Stimulated activated naive B cell treated with anti-CD40 and anti-IgM and Interleukin-4, amounts not matched to agents 10 μg/mL and 1 μg/mL and 100 μg/mL, for 72 hours (primary cell): Measurements from ENCODE around the gene OR12D3.
"Not testable (repeated sequence)": the region's sequence is repeated elsewhere in the genome, so short reads cannot be mapped to it uniquely, and the experiment has no call there.

Experiments used
- ATAC-seq, 2 donors: fragments of 150-1000 bp; cut with Tn5 transposase; replicated peaks; 2 replicates each; pipeline ENCODE4 v1.10.0; 2021; ENCODE audit warnings: moderate library complexity in 1 of 2
- DNase-seq: peaks from one replicate; pipeline ENCODE4 v3.0.0; 2021
- H3K27ac Mint-ChIP-seq: one replicate; pipeline ENCODE4 v1.8.0; 2022; ENCODE audit warnings: mild to moderate bottlenecking, mixed read lengths
- H3K27me3 Mint-ChIP-seq, 2 donors: one replicate each; pipeline ENCODE4 v1.8.0; 2022; ENCODE audit warnings: mixed read lengths in 2 of 2
- H3K36me3 Mint-ChIP-seq, 2 donors: one replicate each; pipeline ENCODE4 v1.8.0; 2022; ENCODE audit warnings: mixed read lengths in 2 of 2, mild to moderate bottlenecking in 1 of 2
- H3K4me1 Mint-ChIP-seq, 2 donors: one replicate each; pipeline ENCODE4 v1.8.0; 2022; ENCODE audit warnings: mixed read lengths in 2 of 2, mild to moderate bottlenecking in 1 of 2
- H3K4me3 Mint-ChIP-seq, 2 donors: one replicate each; pipeline ENCODE4 v1.8.0; 2022; ENCODE audit warnings: mild to moderate bottlenecking in 2 of 2, mixed read lengths in 2 of 2, moderate library complexity in 1 of 2
- H3K9me3 Mint-ChIP-seq, 2 donors: one replicate each; pipeline ENCODE4 v1.8.0; 2022; ENCODE audit warnings: mixed read lengths in 2 of 2, mild to moderate bottlenecking in 1 of 2

Gene OR12D3

GRCh38 chr6:29375191-29375590 is at the start of gene OR12D3:
Gene OR12D3 (minus strand): TSS chr6:29375291. CDS start chr6:29375287, 4 bp downstream.
- DNase-seq (no peak), ATAC-seq (no peak)
- Mint-ChIP-seq H3K4me3 (no peak within 1 kb of the TSS), H3K4me1 (no peaks in the 10 kb centered on the region), H3K27ac (no peak within 1 kb of the TSS), H3K9me3 (no peaks in the 10 kb centered on the region), H3K27me3 (peaks cover 18% of the 10 kb centered on the region in 2 donors), H3K36me3 (no peaks in the 10 kb centered on the region)

DNA sequence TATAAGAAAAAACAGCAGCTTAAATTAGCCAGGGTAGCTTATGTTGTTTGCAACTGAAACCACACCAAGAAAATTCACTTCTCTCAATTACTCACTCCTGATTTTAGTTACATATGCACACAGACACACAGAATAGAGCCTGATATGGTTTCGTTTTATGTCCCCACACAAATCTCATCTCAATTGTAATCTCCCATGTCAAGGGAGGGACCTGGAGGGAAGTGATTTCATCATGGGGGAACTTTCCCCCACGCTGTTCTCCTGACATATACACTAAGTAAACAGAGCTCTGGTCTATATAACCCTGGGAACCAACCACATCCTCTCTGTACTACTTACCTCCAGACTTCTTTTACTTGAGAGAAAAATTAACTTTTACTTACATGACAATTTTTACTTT is 49.5 kb upstream of the OR12D3 start:
- ATAC-seq (no peak), DNase-seq (no peak)
- H3K4me3 Mint-ChIP-seq, result no peak overlapping the region
- H3K36me3 Mint-ChIP-seq, result no peaks in the 10 kb centered on the region
- peaks cover 16 to 19% of the 10 kb centered on the region in 2 donors for H3K27me3 Mint-ChIP-seq
- H3K4me1 Mint-ChIP-seq, result no peaks in the 10 kb centered on the region
- no peak overlapping the region for H3K27ac Mint-ChIP-seq
- peaks cover 0 to 1% of the 10 kb centered on the region in 2 donors for H3K9me3 Mint-ChIP-seq

DNA sequence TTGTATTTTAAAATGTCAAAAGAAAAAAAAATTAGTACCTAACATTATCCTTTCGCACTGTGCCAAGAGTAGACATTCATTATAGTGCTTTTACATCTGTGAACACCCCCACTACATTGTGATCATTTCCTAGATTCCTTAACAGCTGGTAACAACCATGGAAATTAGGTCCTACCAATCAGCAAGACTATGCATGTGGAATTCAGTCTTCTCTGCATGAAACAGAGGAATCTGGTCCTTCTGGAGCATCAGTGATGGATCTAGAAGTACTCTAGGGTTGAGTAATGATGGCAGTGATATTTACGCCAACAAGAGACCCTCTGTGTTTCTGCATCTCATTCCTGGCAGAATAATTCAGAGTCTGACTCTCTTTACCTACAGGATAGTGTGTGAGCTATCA is 49.1 kb upstream of the OR12D3 start:
- no peaks in the 10 kb centered on the region for H3K36me3 Mint-ChIP-seq
- H3K27ac Mint-ChIP-seq, result no peak overlapping the region
- peaks cover 16 to 19% of the 10 kb centered on the region in 2 donors for H3K27me3 Mint-ChIP-seq
- H3K4me3 Mint-ChIP-seq, result no peak overlapping the region
- H3K9me3 Mint-ChIP-seq, result peaks cover 0 to 1% of the 10 kb centered on the region in 2 donors
- no peaks in the 10 kb centered on the region for H3K4me1 Mint-ChIP-seq
- DNase-seq (no peak), ATAC-seq (no peak)

DNA sequence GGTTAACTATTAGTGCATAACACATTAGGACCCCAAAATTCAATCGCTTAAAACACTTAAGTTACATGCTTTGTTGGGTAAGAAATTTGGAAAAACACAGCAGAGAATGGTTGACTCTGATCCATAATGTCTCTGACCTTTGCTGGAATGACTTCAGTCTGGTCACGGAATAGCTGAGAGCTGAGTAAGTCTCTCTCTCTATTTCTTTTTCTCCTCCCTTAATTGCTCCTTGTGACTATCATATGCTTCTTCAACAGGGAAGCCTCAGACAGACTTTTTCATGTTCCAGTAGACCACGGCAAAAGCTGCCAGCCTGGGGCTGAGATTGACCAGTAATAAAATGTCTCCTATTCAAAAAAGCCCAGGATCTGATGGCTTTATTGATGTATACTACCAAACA is 44.4 kb upstream of the OR12D3 start:
- Mint-ChIP-seq H3K9me3 (peaks cover 0 to 1% of the 10 kb centered on the region in 2 donors), H3K4me3 (no peak overlapping the region), H3K36me3 (no peaks in the 10 kb centered on the region), H3K27me3 (peaks cover 7 to 9% of the 10 kb centered on the region in 2 donors), H3K27ac (no peak overlapping the region), H3K4me1 (no peaks in the 10 kb centered on the region)
- ATAC-seq (no peak), DNase-seq (no peak)

DNA sequence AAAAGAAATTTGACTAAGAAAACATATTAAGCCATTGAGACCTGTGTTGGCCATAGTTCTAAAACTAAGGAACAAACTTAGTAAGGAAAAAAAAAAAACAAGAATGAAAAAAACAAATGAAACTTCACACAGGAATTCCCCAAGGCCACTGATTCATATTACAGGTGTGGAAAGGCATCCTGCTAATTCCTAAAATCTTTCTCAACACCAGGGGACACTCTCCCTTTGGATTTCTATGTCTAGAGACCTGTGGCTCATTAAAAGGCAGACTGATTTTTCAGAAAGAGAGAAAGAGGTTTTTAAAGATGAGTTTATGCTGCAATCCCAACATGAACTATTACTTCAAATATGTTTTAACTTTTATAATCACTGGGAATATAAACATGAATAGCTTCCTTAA is 39.5 kb upstream of the OR12D3 start, which contains the start of gene OR12D1:
Gene OR12D1, plus strand, starts transcription at position 341 of the 400 bp plus-strand sequence.
- no peaks in the 10 kb centered on the region for H3K36me3 Mint-ChIP-seq
- ATAC-seq, result no peak

GRCh38 chr6:29403801-29404200 is 28.7 kb upstream of the OR12D3 start:
- Mint-ChIP-seq H3K27me3 (peaks cover 18 to 26% of the 10 kb centered on the region in 2 donors), H3K4me1 (no peaks in the 10 kb centered on the region), H3K9me3 (peaks cover 7 to 16% of the 10 kb centered on the region in 2 donors), H3K4me3 (no peak overlapping the region), H3K27ac (no peak overlapping the region), H3K36me3 (no peaks in the 10 kb centered on the region)
- DNase-seq (no peak), ATAC-seq (no peak)

More for the DNA sequence above, 39.5 kb upstream of the OR12D3 start, which contains the start of gene OR12D1:
- Mint-ChIP-seq H3K4me1 (no peaks in the 10 kb centered on the region), H3K4me3 (no peak within 1 kb of the TSS), H3K9me3 (peaks cover 15 to 18% of the 10 kb centered on the region in 2 donors), H3K27ac (no peak within 1 kb of the TSS), H3K27me3 (peaks cover 31 to 36% of the 10 kb centered on the region in 2 donors)
- DNase-seq, result no peak

DNA sequence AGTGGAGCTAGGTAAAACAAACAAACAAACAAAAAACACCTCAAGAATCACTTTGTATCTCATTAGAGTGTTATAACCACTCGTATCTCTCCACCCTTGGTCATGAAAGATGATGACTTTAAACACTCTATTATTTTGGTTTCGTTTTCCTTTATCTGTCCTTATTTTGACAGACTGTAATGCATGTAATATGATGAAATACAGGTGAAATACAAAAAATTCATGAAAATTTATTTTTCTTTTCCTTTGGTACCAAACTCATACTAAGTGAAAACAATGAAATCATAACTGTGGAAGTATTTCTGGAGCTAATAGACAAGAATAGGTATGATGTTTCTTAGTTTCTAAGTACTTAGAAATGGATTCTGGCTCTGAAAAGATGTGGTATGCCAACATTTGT is 24.4 kb upstream of the OR12D3 start:
- H3K27ac Mint-ChIP-seq, result no peak overlapping the region
- H3K27me3 Mint-ChIP-seq, result peaks cover 12 to 33% of the 10 kb centered on the region in 2 donors
- no peaks in the 10 kb centered on the region for H3K4me1 Mint-ChIP-seq
- H3K36me3 Mint-ChIP-seq, result no peaks in the 10 kb centered on the region
- H3K9me3 Mint-ChIP-seq, result peaks cover 0 to 1% of the 10 kb centered on the region in 2 donors
- H3K4me3 Mint-ChIP-seq, result no peak overlapping the region
- ATAC-seq (no peak), DNase-seq (no peak)

GRCh38 chr6:29395331-29395730 is 20.2 kb upstream of the OR12D3 start, which contains the start of gene OR12D2:
Gene OR12D2 (plus strand): TSS chr6:29395631. CDS start chr6:29396700, 1,069 bp downstream.
- no peaks in the 10 kb centered on the region for H3K4me1 Mint-ChIP-seq
- no peaks in the 10 kb centered on the region for H3K36me3 Mint-ChIP-seq
- peaks cover 19 to 36% of the 10 kb centered on the region in 2 donors for H3K27me3 Mint-ChIP-seq
- no peak within 1 kb of the TSS for H3K27ac Mint-ChIP-seq
- H3K9me3 Mint-ChIP-seq, result peaks cover 0 to 1% of the 10 kb centered on the region in 2 donors
- ATAC-seq (no peak), DNase-seq (no peak)
- no peak within 1 kb of the TSS for H3K4me3 Mint-ChIP-seq

DNA sequence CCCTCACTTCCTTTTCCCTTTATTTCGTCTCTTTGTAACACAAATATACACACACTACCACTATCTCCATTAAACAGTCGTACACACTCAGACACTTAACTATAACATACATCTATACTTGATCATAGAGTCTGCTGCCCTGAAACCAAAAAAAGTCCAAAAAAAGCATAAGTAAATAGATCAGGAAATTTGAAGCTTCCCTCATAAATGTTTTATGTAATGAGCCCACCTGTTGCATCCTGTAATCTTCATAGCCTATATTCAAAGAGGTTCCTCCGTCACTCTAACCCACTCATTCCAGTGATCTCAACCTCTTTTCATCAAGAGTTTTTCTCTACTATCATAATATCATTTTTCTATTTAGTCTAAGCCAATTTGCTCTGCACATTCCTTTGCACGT is 13.4 kb upstream of the OR12D3 start:
- DNase-seq (no peak), ATAC-seq (no peak)
- H3K4me1 Mint-ChIP-seq, result no peaks in the 10 kb centered on the region
- H3K27ac Mint-ChIP-seq, result no peak overlapping the region
- no peak overlapping the region for H3K4me3 Mint-ChIP-seq
- H3K36me3 Mint-ChIP-seq, result no peaks in the 10 kb centered on the region
- peaks cover 20 to 29% of the 10 kb centered on the region in 2 donors for H3K27me3 Mint-ChIP-seq
- H3K9me3 Mint-ChIP-seq, result peaks cover 0 to 2% of the 10 kb centered on the region in 2 donors

GRCh38 chr6:29376003-29376402 is 912 bp upstream of the OR12D3 start:
- Mint-ChIP-seq H3K9me3 (no peaks in the 10 kb centered on the region), H3K27me3 (peaks cover 12 to 18% of the 10 kb centered on the region in 2 donors), H3K27ac (no peak overlapping the region), H3K4me1 (no peaks in the 10 kb centered on the region), H3K36me3 (no peaks in the 10 kb centered on the region), H3K4me3 (no peak overlapping the region)
- no peak for DNase-seq
- ATAC-seq, result no peak

DNA sequence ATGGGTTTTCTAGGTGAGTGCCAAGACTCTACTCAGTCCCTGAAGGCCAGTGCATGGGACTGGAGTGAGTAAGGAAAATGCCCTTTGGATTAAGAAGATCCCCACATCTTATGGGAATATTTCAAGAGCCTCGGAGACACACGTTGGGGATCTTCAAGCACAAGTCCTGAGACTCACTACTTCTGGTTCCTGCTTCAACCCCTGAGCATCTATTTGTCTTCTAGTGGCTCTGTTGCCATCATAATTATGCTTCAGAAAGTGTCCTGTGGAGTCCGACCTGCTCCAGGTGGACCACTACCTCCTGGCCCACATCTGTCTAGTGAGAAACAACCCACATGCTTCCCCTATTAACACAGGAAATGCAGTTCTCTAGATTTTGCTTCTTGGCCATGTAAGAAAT is 6.3 kb downstream of the OR12D3 start, which contains the start of gene OR5V1:
Gene OR5V1, minus strand, starts transcription at position 101 of the 400 bp plus-strand sequence. CDS start 12,670 bp downstream, outside the sequence.
- Mint-ChIP-seq H3K4me3 (no peak within 1 kb of the TSS), H3K4me1 (no peaks in the 10 kb centered on the region), H3K36me3 (no peaks in the 10 kb centered on the region), H3K27me3 (peaks cover 0 to 7% of the 10 kb centered on the region in 2 donors), H3K9me3 (peaks cover 3 to 8% of the 10 kb centered on the region in 2 donors), H3K27ac (no peak within 1 kb of the TSS)
- ATAC-seq (no peak), DNase-seq (no peak)

GRCh38 chr6:29355603-29356002 is 19.5 kb downstream of the OR12D3 start:
- peaks cover 10 to 15% of the 10 kb centered on the region in 2 donors for H3K27me3 Mint-ChIP-seq

DNA sequence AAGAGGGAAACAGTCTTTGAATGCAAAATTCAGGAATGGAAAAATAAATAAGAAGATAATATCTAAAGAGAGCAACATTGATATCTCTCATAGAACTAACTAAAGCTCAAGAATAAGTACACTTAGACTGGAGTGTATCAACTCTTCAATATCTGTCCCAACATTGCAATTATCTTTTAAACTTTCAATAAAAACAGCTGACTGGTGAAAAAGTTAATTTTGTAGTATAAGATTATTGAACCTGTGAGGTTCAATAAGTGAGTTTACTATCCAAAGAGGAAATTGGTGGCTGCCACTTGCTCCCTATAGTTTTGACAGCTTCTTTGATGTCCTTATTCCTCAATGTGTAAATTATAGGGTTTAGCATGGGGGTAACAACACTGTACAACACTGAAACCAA is 20.1 kb downstream of the OR12D3 start:
- ATAC-seq, result no peak

More at GRCh38 chr6:29355603-29356002, 19.5 kb downstream of the OR12D3 start:
- no peaks in the 10 kb centered on the region for H3K4me1 Mint-ChIP-seq
- H3K4me3 Mint-ChIP-seq, result no peak overlapping the region
- ATAC-seq, result no peak
- H3K9me3 Mint-ChIP-seq, result peaks cover 3 to 4% of the 10 kb centered on the region in 2 donors
- H3K36me3 Mint-ChIP-seq, result no peaks in the 10 kb centered on the region
- no peak overlapping the region for H3K27ac Mint-ChIP-seq
- DNase-seq, result no peak

DNA sequence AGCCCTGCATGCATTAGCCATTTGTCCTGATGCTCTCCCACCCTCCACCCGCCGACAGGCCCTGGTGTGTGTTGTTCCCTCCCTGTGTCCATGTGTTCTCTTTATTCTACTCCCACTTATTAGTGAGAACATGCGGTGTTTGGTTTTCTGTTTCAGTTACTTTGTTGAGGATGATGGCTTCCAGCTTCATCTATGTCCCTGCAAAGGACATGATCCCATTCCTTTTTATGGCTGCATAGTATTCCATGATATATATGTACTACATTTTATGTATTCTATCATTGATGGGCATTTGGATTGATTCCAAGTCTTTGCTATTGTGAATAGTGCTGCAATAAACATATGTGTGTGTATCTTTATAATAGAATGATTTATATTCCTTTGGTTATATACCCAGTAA is 25.7 kb downstream of the OR12D3 start:
- H3K27ac Mint-ChIP-seq, DNase-seq, H3K4me3 Mint-ChIP-seq, H3K9me3 Mint-ChIP-seq, H3K4me1 Mint-ChIP-seq, H3K27me3 Mint-ChIP-seq, H3K36me3 Mint-ChIP-seq, ATAC-seq: not testable (repeated sequence)

More for the DNA sequence above, 20.1 kb downstream of the OR12D3 start:
- H3K27ac Mint-ChIP-seq, result no peak overlapping the region
- H3K4me3 Mint-ChIP-seq, result no peak overlapping the region
- peaks cover 10 to 15% of the 10 kb centered on the region in 2 donors for H3K27me3 Mint-ChIP-seq
- H3K36me3 Mint-ChIP-seq, result no peaks in the 10 kb centered on the region
- H3K4me1 Mint-ChIP-seq, result no peaks in the 10 kb centered on the region
- peaks cover 4 to 5% of the 10 kb centered on the region in 2 donors for H3K9me3 Mint-ChIP-seq
- no peak for DNase-seq

- Mint-ChIP-seq H3K27me3 (peaks cover 0 to 3% of the 10 kb centered on the region in 2 donors), H3K27ac (no peak overlapping the region), H3K4me1 (no peaks in the 10 kb centered on the region), H3K9me3 (peaks cover 0 to 2% of the 10 kb centered on the region in 2 donors), H3K4me3 (no peak overlapping the region), H3K36me3 (no peaks in the 10 kb centered on the region)
- ATAC-seq (no peak), DNase-seq (no peak)
Observed at GRCh38 chr6:29345380-29345779, 29.7 kb downstream of the OR12D3 start.
